ENCODE results near the gene CHRNA7.

DNA sequence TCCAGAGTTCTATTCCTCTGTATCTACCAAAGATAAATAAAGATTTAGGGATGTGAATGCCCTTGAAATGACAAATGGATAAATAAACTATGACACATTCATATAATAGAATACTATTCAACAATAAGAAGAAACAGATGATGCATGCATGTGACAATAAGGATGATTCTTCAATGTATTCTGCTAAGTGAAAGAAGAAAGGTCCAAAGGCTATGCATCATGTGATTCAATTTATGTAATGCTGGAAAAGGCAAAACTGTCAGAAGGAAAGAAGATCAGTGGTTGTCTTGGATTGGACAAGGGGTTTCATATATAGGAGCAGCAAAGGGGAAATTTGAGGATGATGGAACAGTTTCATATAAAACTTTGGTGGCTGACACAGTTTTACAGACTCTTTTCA is 32.6 kb upstream of the CHRNA7 start:
- TF ChIP-seq YY1 (IDR thresholded peaks at IDR 0.05; ENCODE audit: insufficient read depth, insufficient read length) (no peak), ZNF274 (IDR thresholded peaks at IDR 0.05; ENCODE audit: low read depth, low read length) (no peak), SUZ12 (IDR thresholded peaks at IDR 0.05; ENCODE audit: extremely low read depth, insufficient read depth, insufficient read length) (no peak)

Data from NT2/D1 (cell line).